Measurements from ENCODE around the gene TEFM.

The TEFM gene

DNA sequence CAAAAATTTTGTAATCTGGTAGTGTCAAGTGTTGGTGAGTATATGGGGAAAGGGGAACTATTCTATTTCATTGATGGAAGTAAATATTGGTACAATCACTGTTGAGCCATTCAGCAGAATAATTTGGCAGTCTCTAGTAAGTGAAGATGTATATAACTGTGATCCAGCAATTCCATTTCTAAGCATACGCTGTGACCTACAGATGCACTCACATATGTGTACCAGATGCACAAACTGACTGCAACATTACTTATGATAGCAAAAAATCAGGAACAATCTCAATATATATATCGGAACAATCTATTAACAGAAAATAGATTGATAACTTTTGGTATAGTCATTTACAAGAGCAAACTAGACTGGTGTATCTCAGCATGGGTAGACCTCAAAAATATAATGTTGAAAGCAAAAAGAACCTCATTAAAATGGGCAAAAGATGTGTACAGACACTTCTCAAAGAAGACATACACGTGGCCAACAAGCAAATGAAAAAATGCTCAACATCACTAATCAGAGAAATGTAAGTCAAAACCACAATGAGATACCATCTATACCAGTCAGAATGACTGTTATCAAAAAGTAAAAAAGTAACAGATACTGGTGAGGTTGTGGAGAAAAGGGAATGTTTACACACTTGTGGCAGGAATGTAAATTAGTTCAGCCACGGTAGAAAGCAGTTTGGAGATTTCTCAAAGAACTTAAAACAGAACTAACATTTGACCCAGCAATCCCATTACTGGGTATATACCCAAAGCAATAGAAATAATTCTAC lies 36.5 kb upstream of the TEFM start:
- TF ChIP-seq, protein P1, sequence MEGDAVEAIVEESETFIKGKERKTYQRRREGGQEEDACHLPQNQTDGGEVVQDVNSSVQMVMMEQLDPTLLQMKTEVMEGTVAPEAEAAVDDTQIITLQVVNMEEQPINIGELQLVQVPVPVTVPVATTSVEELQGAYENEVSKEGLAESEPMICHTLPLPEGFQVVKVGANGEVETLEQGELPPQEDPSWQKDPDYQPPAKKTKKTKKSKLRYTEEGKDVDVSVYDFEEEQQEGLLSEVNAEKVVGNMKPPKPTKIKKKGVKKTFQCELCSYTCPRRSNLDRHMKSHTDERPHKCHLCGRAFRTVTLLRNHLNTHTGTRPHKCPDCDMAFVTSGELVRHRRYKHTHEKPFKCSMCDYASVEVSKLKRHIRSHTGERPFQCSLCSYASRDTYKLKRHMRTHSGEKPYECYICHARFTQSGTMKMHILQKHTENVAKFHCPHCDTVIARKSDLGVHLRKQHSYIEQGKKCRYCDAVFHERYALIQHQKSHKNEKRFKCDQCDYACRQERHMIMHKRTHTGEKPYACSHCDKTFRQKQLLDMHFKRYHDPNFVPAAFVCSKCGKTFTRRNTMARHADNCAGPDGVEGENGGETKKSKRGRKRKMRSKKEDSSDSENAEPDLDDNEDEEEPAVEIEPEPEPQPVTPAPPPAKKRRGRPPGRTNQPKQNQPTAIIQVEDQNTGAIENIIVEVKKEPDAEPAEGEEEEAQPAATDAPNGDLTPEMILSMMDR (IDR thresholded peaks at IDR 0.05), result no peak

DNA sequence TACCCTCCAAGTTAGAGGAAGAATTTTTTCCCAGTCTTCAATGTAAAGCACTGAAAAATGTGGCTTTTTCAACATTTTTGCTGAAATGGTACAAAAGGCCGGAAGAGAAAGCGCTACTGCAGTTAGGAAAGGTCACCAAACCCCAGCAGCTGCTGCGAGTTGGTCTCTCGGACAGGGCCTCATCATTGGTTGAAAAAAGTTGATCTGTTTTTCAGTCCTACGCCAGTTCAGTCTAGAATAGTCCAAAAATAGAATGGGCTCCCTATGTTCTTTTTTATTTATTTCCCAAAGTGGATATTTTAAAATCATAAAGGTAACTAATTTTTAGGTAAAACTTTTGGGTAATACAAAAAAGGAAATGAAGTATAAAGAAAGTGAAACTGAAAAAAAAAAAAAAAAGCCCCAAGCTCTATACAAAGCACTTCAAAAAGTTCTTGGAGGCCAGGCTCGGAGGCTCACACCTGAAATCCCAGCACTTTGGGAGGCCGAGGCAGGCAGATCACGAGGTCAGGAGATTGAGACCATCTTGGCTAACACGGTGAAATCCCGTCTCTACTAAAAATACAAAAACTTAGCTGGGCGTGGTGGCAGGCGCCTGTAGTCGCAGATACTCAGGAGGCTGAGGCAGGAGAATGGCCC lies 33.1 kb upstream of the TEFM start:
- TF ChIP-seq, protein P1 (IDR thresholded peaks at IDR 0.05), result no peak

DNA sequence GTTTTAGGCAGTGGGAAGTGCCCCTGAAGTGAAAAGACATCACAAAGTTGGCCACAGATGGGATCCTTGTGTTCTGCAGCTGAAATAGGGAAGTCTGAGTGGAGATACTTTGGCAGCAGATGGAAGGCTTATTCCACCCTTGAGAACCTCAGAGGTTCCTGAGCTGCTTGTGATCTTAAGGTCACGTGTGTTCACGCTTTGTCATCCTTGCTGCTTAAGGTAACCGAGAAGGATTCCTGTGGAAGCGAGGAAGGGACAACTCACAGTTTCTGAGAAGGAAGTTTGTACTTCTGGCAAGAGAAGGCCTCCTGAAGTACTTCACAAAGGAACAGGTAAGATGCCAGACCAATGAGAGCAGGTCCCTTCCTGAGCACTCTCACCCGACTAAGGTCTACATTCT lies 27.9 kb upstream of the TEFM start:
- TF ChIP-seq, protein P1 (IDR thresholded peaks at IDR 0.05), result no peak

DNA sequence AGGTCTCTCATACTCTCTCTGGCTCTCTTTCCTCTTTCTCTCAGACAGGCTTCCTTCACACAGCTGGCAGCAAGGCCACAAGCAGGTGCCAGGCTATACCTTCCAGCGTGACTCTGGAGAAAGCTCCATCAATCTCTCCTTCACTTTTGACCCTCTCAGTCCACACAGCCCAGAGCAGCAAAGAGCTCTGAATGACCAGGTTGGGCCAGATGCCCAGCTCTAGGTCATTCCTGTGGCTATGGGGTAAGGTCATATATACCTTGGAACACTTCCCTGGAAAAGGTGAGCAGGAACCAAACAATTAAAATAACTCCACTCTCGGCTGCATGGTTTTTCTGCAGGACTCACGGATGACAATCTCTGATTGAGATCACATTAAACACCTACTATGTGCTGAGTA lies 24.5 kb upstream of the TEFM start:
- TF ChIP-seq, protein P1 (IDR thresholded peaks at IDR 0.05), result no peak

DNA sequence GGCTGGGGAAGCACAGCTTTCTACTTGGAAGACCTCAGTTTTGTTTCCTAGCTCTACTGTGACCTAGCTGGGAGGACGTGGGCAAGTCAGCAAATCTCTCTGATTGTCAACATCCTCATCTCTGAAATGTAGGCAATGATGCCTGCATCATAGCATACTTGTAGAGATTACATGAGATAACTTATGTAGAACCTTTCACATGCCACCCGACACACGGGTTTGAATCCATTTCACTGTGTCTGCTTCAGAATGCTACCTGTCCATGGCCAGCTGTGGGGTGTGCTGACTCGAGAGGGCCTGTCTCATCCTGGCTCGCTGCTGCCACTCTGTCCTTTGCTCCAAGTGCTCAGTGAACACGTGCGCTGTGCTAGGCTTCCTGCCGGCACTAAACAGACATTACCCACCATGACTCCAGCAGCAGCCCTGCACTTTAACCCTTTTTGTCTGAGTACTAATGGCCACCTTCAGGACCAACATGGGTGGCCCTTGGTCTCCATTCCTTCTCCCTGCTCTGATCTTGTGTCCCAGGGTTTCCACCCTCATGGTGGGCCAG lies 23.1 kb upstream of the TEFM start:
- TF ChIP-seq, protein P1 (IDR thresholded peaks at IDR 0.05), result no peak

DNA sequence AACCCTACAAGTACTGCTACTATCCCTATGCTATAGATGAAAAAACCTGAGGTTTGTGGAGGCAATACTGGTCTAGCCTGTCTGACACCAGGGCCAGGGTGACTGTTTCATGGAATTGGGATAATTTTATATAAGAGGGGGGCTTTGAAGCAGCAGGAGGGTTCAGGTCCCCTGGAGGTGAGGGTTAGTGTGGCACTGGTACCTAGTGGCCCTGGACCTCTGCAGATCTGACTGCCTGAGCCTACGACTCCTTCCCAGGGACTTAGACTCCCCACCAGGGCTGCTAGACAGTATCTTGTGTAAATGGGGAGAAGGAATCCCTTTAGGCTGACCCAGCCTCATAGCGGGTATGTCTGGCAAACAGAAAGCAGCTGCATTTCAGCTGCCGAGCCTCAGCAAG lies 22.5 kb upstream of the TEFM start:
- TF ChIP-seq, protein P1 (IDR thresholded peaks at IDR 0.05), result no peak

DNA sequence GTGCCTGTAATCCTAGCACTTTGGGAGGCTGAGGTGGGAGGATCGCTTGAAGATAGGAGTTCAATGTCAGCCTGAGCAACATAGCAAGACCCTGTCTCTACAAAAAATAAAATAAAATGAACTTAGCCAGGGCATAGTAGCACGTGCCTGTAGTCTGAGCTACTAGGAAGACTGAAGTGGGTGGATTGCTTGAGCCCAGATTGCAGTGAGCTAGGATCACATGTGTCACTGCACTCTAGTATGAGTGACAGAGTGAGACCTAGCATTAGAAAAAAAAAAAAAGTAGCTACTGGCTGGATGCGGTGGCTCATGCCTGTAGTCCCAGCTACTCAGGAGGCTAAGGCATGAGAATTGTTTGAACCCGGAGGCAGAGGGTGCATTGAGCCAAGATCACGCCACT lies 21.7 kb upstream of the TEFM start:
- TF ChIP-seq, protein P1 (IDR thresholded peaks at IDR 0.05), result no peak
